K562 (cell line): ENCODE measurements around the gene HYCC2. TPM values are rescaled to one million over a fixed set of nuclear protein-coding genes. Genes with fewer than 3 reads are reported as not detected.

Source experiments
- ATAC-seq: fragments of 200-7000 bp; cut with Tn5 transposase; 3 replicates; pipeline ENCODE4 v1.9.1; 2020; ENCODE audit warnings: moderate library complexity
- BruUV-seq: library from RNA; stranded (reverse); fragments of 400-500 nt; replicated peaks from 2 replicates; lab custom pipeline; 2021; lab: Mats Ljungman, UMichigan
- CTCF ChIA-PET: fragments of 300-600 bp; formaldehyde crosslinking; extraction: SDS; loops from one replicate; lab custom pipeline; 2021; ENCODE audit warnings: low intra/inter-chr PET ratio; lab: Yijun Ruan, JAX
- POLR2A ChIA-PET: fragments of 300-600, 350-650 bp; sonication (Branson Sonifier 250); formaldehyde crosslinking; extraction: SDS; loops from one replicate; lab custom pipeline; 2021; ENCODE audit warnings: antibody characterized with exemption, inconsistent platforms; lab: Yijun Ruan, JAX
- DNase-seq, 4 experiments: peaks; one replicate each; pipeline versions ENCODE4 v3.0.0 to v3.0.0-alpha.2; 2011 to 2018; ENCODE audit warnings: low spot score in 3 of 4, mixed read lengths in 3 of 4; ENCODE audit errors: extremely low read depth in 1 of 4
- FAIRE-seq: peaks from 2 replicates; lab custom pipeline; 2011; peaks lifted over from hg19 to GRCh38; lab: Jason Lieb, UNC
- H2AFZ ChIP-seq: 2 replicates; pipeline ENCODE4 v1.6.0; 2011; ENCODE audit warnings: low read depth, low read length, control low read depth, inconsistent platforms
- H3K27ac ChIP-seq: fragments of 200-600 bp; 3 replicates; pipeline ENCODE4 v1.8.0; 2011; ENCODE audit warnings: low read depth, mild to moderate bottlenecking, control low read depth, inconsistent platforms, low read length, moderate library complexity, mixed read lengths; ENCODE audit errors: extremely low read depth
- H3K27me3 ChIP-seq, 2 experiments: fragments of 300-600 bp in 1 of 2; 2 replicates in 1 of 2; 3 replicates in 1 of 2; pipeline versions ENCODE4 v1.6.0 to v1.8.0; 2011; ENCODE audit warnings: inconsistent platforms in 2 of 2, low read length in 2 of 2, mild to moderate bottlenecking in 1 of 2, mixed read lengths in 1 of 2, moderate library complexity in 1 of 2; ENCODE audit not compliant: control insufficient read depth in 2 of 2, insufficient read depth in 2 of 2
- H3K36me3 ChIP-seq: fragments of 300-600 bp; 3 replicates; pipeline ENCODE4 v1.8.0; 2011; ENCODE audit warnings: mild to moderate bottlenecking, low read length, inconsistent platforms; ENCODE audit not compliant: control insufficient read depth, insufficient read depth
- H3K4me1 ChIP-seq, 2 experiments: fragments of 200-600 bp in 1 of 2; replicated peaks in 1 of 2; 2 replicates in 1 of 2; 3 replicates in 1 of 2; pipeline versions ENCODE4 v1.5.1 to v1.8.0; 2011; ENCODE audit warnings: inconsistent platforms in 2 of 2, low read length in 2 of 2, mild to moderate bottlenecking in 1 of 2, mixed read lengths in 1 of 2, moderate library complexity in 1 of 2; ENCODE audit not compliant: control insufficient read depth in 2 of 2, insufficient read depth in 2 of 2
- H3K4me2 ChIP-seq: 2 replicates; pipeline ENCODE4 v1.6.1; 2011; ENCODE audit warnings: low read length, control low read depth, inconsistent platforms, mixed read lengths; ENCODE audit not compliant: insufficient read depth
- H3K4me3 ChIP-seq: fragments of 200-600 bp; sonication (generic), shearing (Covaris generic); 2 replicates; pipeline ENCODE4 v1.5.1; 2016; ENCODE audit warnings: control low read depth, inconsistent platforms
- H3K79me2 ChIP-seq: fragments of 200-600 bp; 3 replicates; pipeline ENCODE4 v1.8.0; 2011; ENCODE audit warnings: low read length, inconsistent platforms; ENCODE audit not compliant: control insufficient read depth, insufficient read depth
- H3K9ac ChIP-seq, 2 experiments: 2 replicates each; pipeline versions ENCODE4 v1.6.0 to v1.6.1; 2011; ENCODE audit warnings: low read depth in 2 of 2, low read length in 2 of 2, control low read depth in 1 of 2, inconsistent platforms in 1 of 2, mild to moderate bottlenecking in 1 of 2, mixed read lengths in 1 of 2; ENCODE audit not compliant: insufficient read depth in 1 of 2
- H3K9me1 ChIP-seq: one replicate; pipeline ENCODE4 v1.6.0; 2011; ENCODE audit warnings: inconsistent platforms, mild to moderate bottlenecking, low read length, moderate library complexity; ENCODE audit not compliant: control insufficient read depth, insufficient read depth
- H3K9me3 ChIP-seq: replicated peaks from 2 replicates; pipeline ENCODE4 v1.5.1; 2011; ENCODE audit warnings: low read depth, low read length, inconsistent platforms; ENCODE audit not compliant: control insufficient read depth, insufficient read depth
- H4K20me1 ChIP-seq: replicated peaks from 2 replicates; pipeline ENCODE4 v1.6.1; 2011; ENCODE audit warnings: low read length, inconsistent platforms, mixed read lengths; ENCODE audit not compliant: control insufficient read depth, insufficient read depth
- ARID1B ChIP-seq: fragments of 450-650 bp; IDR thresholded peaks from 2 replicates; pipeline ENCODE4 v1.6.1; 2016; ENCODE audit warnings: antibody characterized with exemption, mild to moderate bottlenecking, inconsistent platforms
- CEBPB ChIP-seq: fragments of 450-650 bp; IDR thresholded peaks from 2 replicates; pipeline ENCODE4 v1.6.1; 2016; ENCODE audit warnings: missing genetic modification characterization, missing compliant biosample characterization
- DPF2 ChIP-seq: fragments of 450-650 bp; IDR thresholded peaks from 2 replicates; pipeline ENCODE4 v1.6.1; 2016
- LEF1 ChIP-seq: fragments of 450-650 bp; IDR thresholded peaks from 2 replicates; pipeline ENCODE4 v1.6.1; 2016; ENCODE audit warnings: mild to moderate bottlenecking
- ZNF282 ChIP-seq: sonication (generic); formaldehyde crosslinking; IDR thresholded peaks from 2 replicates; pipeline ENCODE4 v1.8.1; 2023; ENCODE audit warnings: missing genetic modification reagents
- WGBS: fragments of 100-300 bp; shearing (Covaris generic); methylation state at CpG from one replicate; pipeline ENCODE4 v1.1.6; 2016; ENCODE audit warnings: low coverage, mixed read lengths; ENCODE audit not compliant: insufficient coverage; ENCODE audit errors: missing lambda C conversion rate; 5-methylcytosine and 5-hydroxymethylcytosine counted together
- in situ Hi-C: fragments of 300-500 bp; cut with MboI; formaldehyde crosslinking; loops from 4 replicates; pipeline ENCODE4 v1.15.0; 2018; ENCODE audit warnings: inconsistent platforms, mixed read lengths
- intact Hi-C: fragments of 100-400 bp; cut with micrococcal nuclease; formaldehyde crosslinking; loops from 2 replicates; pipeline ENCODE4 v1.14.2; 2022
- polyA plus RNA-seq, 8 experiments: library from polyadenylated mRNA; depleted of rRNA in 4 of 8; stranded (reverse) in 5 of 8; unstranded in 3 of 8; fragments of >200 nt; fragmentation: Nextera tagmentation in 2 of 8; fragmentation: Illumina TruSeq in 1 of 8; extraction: Ambion mirVana in 2 of 8; extraction: Trizol in 1 of 8; gene quantifications; 2 replicates each; pipeline versions ENCODE4 v1.2.1 to v1.2.3, GENCODE V29; 2011 to 2014; ENCODE audit warnings: inconsistent platforms in 1 of 8, missing spikeins in 1 of 8
- total RNA-seq, 7 experiments: library from RNA; depleted of rRNA in 6 of 7; stranded (reverse); fragments of >200 nt in 6 of 7; fragmentation: Illumina TruSeq in 2 of 7; extraction: Trizol in 2 of 7; gene quantifications; 2 replicates each; pipeline versions ENCODE4 v1.2.1 to v1.2.3, GENCODE V29; 2011 to 2021; ENCODE audit warnings: low replicate concordance in 1 of 7
- TF ChIP-seq, protein P1 (sequence below): sonication (generic); IDR thresholded peaks from 2 replicates; pipeline ENCODE4 v1.6.1; 2016

The HYCC2 gene
- total and polyA plus RNA-seq, 9 of the 15 experiments (the other 6 are each of a cell fraction or from before 2014, with no cell fraction given) = 5.4 to 20.0 (median 9.8) TPM

- DNase-seq = peak in 1 of 4 experiments; percentile 20
- Histone ChIP-seq H3K4me2 (peak overlapping the region; percentile 3; the same call in 1 of the 2 replicates), H4K20me1 (no peaks in the 10 kb centered on the region), H3K27ac (peak overlapping the region; percentile 50; the same call in 2 of the 3 replicates), H3K9me3 (no peaks in the 10 kb centered on the region), H3K4me3 (no peak overlapping the region), H3K9me1 (no peaks in the 10 kb centered on the region), H3K9ac (no peak overlapping the region; a peak in 1 of 4 replicates), H3K4me1 (peaks cover 14 to 36% of the 10 kb centered on the region in 2 experiments), H2AFZ (no peak overlapping the region), H3K27me3 (no peaks in the 10 kb centered on the region), H3K36me3 (peaks cover 38% of the 10 kb centered on the region), H3K79me2 (peaks cover 85% of the 10 kb centered on the region)
- intact Hi-C loops = no loop called here
- TF ChIP-seq CEBPB (tag) (peak; percentile 30; the same call in 1 of the 2 replicates), ARID1B (peak; percentile 30; the same call in 1 of the 2 replicates), DPF2 (0 out of 2 replicates have a peak, but pooled peaks have one; percentile 29), ZNF282 (CRISPR knock-in tag) (no peak), LEF1 (no peak)
- TF ChIP-seq, protein P1, sequence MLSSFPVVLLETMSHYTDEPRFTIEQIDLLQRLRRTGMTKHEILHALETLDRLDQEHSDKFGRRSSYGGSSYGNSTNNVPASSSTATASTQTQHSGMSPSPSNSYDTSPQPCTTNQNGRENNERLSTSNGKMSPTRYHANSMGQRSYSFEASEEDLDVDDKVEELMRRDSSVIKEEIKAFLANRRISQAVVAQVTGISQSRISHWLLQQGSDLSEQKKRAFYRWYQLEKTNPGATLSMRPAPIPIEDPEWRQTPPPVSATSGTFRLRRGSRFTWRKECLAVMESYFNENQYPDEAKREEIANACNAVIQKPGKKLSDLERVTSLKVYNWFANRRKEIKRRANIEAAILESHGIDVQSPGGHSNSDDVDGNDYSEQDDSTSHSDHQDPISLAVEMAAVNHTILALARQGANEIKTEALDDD = peak; percentile 94
- ChIA-PET CTCF (no interaction called here), POLR2A (interaction anchor here (0.8 to 1.0 kb wide), 2 partner anchors 8 to 16 kb away, joined by 3 to 4 read pairs; no protein-coding TSS in a partner anchor)
- WGBS = 5% methylated on average over 4 of the region's 10 CpGs
- FAIRE-seq = no peak
- BruUV-seq = no TSS peak
- peak; percentile 52 for ATAC-seq
- in situ Hi-C loops = no loop called here
Observed at GRCh38 chr2:201059961-201060755, 11.3 kb downstream of the HYCC2 start.
